Adrenal gland (tissue), 12 donors: ENCODE data around the gene BRPF1. TPM values are rescaled to one million over a fixed set of nuclear protein-coding genes. Genes with fewer than 3 reads are reported as not detected.

Experiments used
- DNase-seq, 7 donors: peaks; one replicate each; pipeline ENCODE4 v3.0.0-alpha.2; 2019 to 2020
- H3K27ac ChIP-seq, 5 donors: fragments of 200-600 bp; sonication (generic) in 4 of 5; 1 replicate in 3 of 5; 2 replicates in 2 of 5; pipeline versions ENCODE4 v1.5.1 to v1.8.0; 2016 to 2020; ENCODE audit warnings: mild to moderate bottlenecking in 1 of 5
- H3K27me3 ChIP-seq: fragments of 200-600 bp; 2 replicates; pipeline ENCODE4 v1.8.0; 2021
- H3K36me3 ChIP-seq, 2 donors: fragments of 200-600 bp; replicated peaks in 1 of 2; 1 replicate in 1 of 2; 2 replicates in 1 of 2; pipeline versions ENCODE4 v1.5.1 to v1.8.0; 2018 to 2022
- H3K4me1 ChIP-seq, 2 donors: fragments of 200-600 bp; replicated peaks in 1 of 2; 1 replicate in 1 of 2; 2 replicates in 1 of 2; pipeline versions ENCODE4 v1.5.1 to v1.8.0; 2018 to 2021
- H3K4me3 ChIP-seq, 4 donors: fragments of 200-600 bp; sonication (generic) in 3 of 4; one replicate each; pipeline ENCODE4 v1.5.1; 2016 to 2018
- H3K9me3 ChIP-seq, 3 donors: fragments of 200-600 bp; sonication (generic) in 1 of 3; replicated peaks in 1 of 3; 1 replicate in 2 of 3; 2 replicates in 1 of 3; pipeline versions ENCODE4 v1.5.1 to v1.8.0; 2016 to 2021
- POLR2A ChIP-seq, 2 donors: fragments of 450-650 bp; IDR thresholded peaks; one replicate each; pipeline ENCODE4 v1.6.1; 2017; ENCODE audit warnings: antibody characterized with exemption in 2 of 2, mild to moderate bottlenecking in 2 of 2, moderate library complexity in 1 of 2
- WGBS, 4 donors: extraction: QIAGEN DNeasy Blood & Tissue Kit in 2 of 4; methylation state at CpG; one replicate each; pipeline versions ENCODE4 v1.1.5 to v1.1.7; 2013 to 2017; 5-methylcytosine and 5-hydroxymethylcytosine counted together
- intact Hi-C, 2 donors: fragments of 100-400 bp; cut with DNase I; formaldehyde crosslinking; loops; one replicate each; pipeline versions ENCODE4 v1.14.1 to v1.15.0; 2022 to 2023
- polyA plus RNA-seq, 3 donors: library from polyadenylated mRNA; stranded (reverse); fragments of 200-250 nt in 2 of 3; fragments of 350-450 nt in 1 of 3; fragmentation: Illumina TruSeq in 1 of 3; extraction: RNeasy Lipid Tissue Mini Kit (QIAGEN cat#74804) in 1 of 3; gene quantifications; one replicate each; pipeline ENCODE4 v1.2.3, GENCODE V29; 2013 to 2014
- total RNA-seq, 9 donors: library from RNA; depleted of rRNA in 4 of 9; stranded (reverse); fragments of >200 nt in 4 of 9; fragments of 120-200 nt in 1 of 9; fragmentation: NEBNext Ultra II Directional in 1 of 9; extraction: Animal tissue kit (Norgen Biotek cat#: 25700) in 1 of 9; gene quantifications; one replicate each; pipeline versions ENCODE4 v1.1.0 to v1.2.4, GENCODE V29; 2013 to 2023
- TF ChIP-seq, protein P1 (sequence below), 6 experiments: fragments of 450-650 bp in 4 of 6; fragments of 200-600 bp in 2 of 6; sonication (generic) in 1 of 6; IDR thresholded peaks; 1 replicate in 5 of 6; 2 replicates in 1 of 6; pipeline versions ENCODE4 v1.5.1 to v1.8.0; 2016 to 2021; ENCODE audit warnings: antibody characterized with exemption in 6 of 6, mild to moderate bottlenecking in 2 of 6, moderate library complexity in 1 of 6
- donor health status: healthy with polysubstance abuse.
- donor health status: Bipolar disorder and iron deficiency.
- donor health status: DM: yes; HTN: yes; CAD: no.
- donor health status: DM: no; HTN: no; CAD: no.
- donor health status: DM: no; HTN: no; CAD: no.
- donor health status: DM: yes; HTN: yes; CAD: no.

The BRPF1 gene
- total and polyA plus RNA-seq, 12 donors = 7.4 to 18.7 (median 14.3) TPM

DNA sequence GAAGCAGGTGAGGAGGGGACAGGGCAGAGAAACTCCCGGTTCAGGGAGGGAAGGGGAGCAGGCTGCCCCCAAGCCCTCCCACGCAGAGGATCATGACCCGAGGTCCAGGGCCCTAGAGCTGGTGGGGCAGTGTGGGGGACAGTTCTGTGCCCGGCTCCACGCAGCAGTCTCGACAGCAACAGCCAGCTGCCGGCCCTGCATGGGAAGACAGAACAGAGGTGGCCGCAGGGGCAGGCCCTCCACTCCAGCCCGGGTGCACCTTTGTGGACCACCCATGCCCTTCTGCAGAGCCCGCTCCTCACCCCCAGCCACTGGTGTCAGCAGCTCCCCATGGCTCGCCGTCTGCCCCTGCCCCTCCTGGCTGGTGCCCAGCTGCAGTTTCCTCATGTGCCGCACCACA, 25.9 kb downstream of the BRPF1 start:
- no peaks in the 10 kb centered on the region for H3K27me3 ChIP-seq
- TF ChIP-seq, protein P1, sequence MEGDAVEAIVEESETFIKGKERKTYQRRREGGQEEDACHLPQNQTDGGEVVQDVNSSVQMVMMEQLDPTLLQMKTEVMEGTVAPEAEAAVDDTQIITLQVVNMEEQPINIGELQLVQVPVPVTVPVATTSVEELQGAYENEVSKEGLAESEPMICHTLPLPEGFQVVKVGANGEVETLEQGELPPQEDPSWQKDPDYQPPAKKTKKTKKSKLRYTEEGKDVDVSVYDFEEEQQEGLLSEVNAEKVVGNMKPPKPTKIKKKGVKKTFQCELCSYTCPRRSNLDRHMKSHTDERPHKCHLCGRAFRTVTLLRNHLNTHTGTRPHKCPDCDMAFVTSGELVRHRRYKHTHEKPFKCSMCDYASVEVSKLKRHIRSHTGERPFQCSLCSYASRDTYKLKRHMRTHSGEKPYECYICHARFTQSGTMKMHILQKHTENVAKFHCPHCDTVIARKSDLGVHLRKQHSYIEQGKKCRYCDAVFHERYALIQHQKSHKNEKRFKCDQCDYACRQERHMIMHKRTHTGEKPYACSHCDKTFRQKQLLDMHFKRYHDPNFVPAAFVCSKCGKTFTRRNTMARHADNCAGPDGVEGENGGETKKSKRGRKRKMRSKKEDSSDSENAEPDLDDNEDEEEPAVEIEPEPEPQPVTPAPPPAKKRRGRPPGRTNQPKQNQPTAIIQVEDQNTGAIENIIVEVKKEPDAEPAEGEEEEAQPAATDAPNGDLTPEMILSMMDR (IDR thresholded peaks at IDR 0.05) = no peak
- H3K9me3 ChIP-seq = no peaks in the 10 kb centered on the region
- WGBS, 4 donors = 62 to 82% (median 75%) methylated on average over 7 to 13 of the region's 13 CpGs
- H3K4me1 ChIP-seq = peaks cover 7 to 16% of the 10 kb centered on the region in 2 donors
- peaks cover 0 to 71% of the 10 kb centered on the region in 2 donors for H3K36me3 ChIP-seq
- no peak overlapping the region for H3K4me3 ChIP-seq
- peak overlapping the region in 1 of 5 donors; percentile 38 for H3K27ac ChIP-seq
- intact Hi-C loops = loop anchor here in 1 of 2 donors (10.0 kb wide), 1 partner anchor 47 kb away; no protein-coding TSS in a partner anchor
- DNase-seq = no peak

DNA sequence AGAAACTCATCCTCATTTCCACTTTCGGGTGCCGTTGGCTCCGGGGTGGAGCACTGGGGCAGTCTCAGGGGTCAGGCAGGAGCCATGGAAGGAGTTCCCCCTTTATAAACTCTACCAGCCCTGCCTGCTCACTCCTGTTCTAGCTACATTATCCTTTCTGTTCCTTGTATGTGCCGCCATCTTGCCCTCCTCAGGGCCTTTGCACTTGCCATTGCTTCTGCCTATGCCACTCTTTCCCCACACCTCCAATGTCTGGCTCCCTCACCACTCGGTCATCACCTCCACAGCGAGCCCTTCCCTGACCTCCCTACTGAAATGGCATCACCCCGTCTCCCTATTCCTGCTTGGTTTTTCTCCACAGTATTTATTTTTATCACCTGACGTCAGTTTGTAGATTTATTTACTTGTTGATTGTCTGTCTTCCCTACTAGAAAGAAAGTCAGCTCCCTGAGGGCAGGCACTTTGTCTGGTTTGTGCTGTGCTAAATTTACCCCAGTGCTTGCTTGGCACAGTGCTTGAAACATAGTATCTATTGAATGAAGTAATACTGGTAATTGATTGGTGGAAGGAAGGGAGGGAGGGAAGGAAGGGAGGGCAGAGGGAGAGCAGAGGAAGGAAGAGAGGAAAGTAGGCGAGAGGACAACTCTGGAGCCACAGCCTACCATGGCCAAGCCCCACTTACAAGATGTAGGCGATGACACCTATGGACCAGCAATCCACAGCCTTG, 29.4 kb downstream of the BRPF1 start:
- no peak overlapping the region for H3K4me3 ChIP-seq
- intact Hi-C loops = no loop called here
- 94 to 95% (median 94%) methylated on average over 10 of the region's 10 CpGs for WGBS, 4 donors

DNA sequence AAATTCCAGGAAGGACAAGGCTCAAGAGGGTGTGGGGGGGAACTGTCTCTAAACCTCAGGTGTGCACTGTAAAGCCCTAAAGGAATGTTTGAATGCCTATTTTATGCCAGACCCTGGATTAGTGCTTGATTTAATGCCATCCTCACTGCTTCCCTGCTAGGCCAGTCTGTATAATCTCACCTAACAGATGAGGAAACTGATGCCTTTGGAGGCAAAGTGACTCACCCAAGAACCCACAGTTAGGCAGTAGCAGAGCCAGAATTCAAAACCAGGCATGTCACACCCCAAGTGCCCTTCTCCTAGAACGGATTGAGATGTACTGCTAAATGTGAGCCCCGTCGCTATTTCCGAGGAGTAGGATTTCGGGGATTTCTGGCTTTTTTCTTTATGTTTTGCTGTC, 30.4 kb downstream of the BRPF1 start:
- H3K36me3 ChIP-seq = peaks cover 0 to 77% of the 10 kb centered on the region in 2 donors
- H3K27ac ChIP-seq = no peak overlapping the region
- H3K9me3 ChIP-seq = no peaks in the 10 kb centered on the region
- intact Hi-C loops = no loop called here
- no peaks in the 10 kb centered on the region for H3K27me3 ChIP-seq
- no peak overlapping the region for H3K4me3 ChIP-seq
- no peak for DNase-seq
- peaks cover 4 to 11% of the 10 kb centered on the region in 2 donors for H3K4me1 ChIP-seq
- WGBS, 4 donors = 93 to 97% (median 96%) methylated on average over 5 of the region's 5 CpGs
- TF ChIP-seq, protein P1 (IDR thresholded peaks at IDR 0.05) = no peak
- no peak for TF ChIP-seq POLR2A (IDR thresholded peaks at IDR 0.05)

More for the DNA sequence above, 29.4 kb downstream of the BRPF1 start:
- Histone ChIP-seq H3K9me3 (no peaks in the 10 kb centered on the region), H3K27ac (no peak overlapping the region), H3K4me1 (peaks cover 0 to 2% of the 10 kb centered on the region in 2 donors), H3K27me3 (no peaks in the 10 kb centered on the region), H3K36me3 (peaks cover 0 to 81% of the 10 kb centered on the region in 2 donors)
- TF ChIP-seq, protein P1 (IDR thresholded peaks at IDR 0.05) = no peak
- TF ChIP-seq POLR2A (IDR thresholded peaks at IDR 0.05) = no peak
- no peak for DNase-seq

DNA sequence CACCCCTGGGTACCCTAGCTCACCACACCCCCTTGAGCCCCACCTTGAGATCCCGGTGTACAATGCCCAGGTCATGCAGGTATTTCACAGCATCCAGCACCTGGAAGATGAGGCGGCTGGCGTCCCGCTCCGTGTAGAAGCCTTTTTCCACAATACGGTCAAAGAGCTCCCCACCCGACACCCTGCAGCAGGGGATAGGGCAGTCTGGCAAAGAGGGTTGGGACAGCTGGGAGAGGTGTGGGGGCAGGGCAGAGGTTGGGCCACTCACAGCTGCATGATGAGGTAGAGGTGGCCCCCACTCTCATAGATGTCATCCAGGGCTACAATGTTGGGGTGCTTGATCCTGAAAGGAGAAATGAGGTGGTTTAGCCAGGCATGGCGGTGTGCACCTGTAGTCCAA, 31.3 kb downstream of the BRPF1 start:
- no peak for DNase-seq
- Histone ChIP-seq H3K27me3 (no peaks in the 10 kb centered on the region), H3K4me1 (peaks cover 9 to 21% of the 10 kb centered on the region in 2 donors), H3K9me3 (no peaks in the 10 kb centered on the region), H3K27ac (no peak overlapping the region), H3K4me3 (no peak overlapping the region), H3K36me3 (peaks cover 0 to 67% of the 10 kb centered on the region in 2 donors)
- WGBS, 4 donors = 85 to 98% (median 92%) methylated on average over 6 to 8 of the region's 8 CpGs
- TF ChIP-seq, protein P1 (IDR thresholded peaks at IDR 0.05) = no peak
- no peak for TF ChIP-seq POLR2A (IDR thresholded peaks at IDR 0.05)
- intact Hi-C loops = no loop called here
